Stimulated activated CD4-positive, alpha-beta T cell treated with anti-CD3 and anti-CD28 coated beads, Interleukin-12 subunit alpha, Interleukin-12 subunit beta, amount 100 ng/mL, for 48 hours (primary cell): ENCODE data around the gene DKK3.

Source experiments
- DNase-seq, 3 donors: peaks; one replicate each; pipeline ENCODE4 v3.0.0-alpha.2; 2020; ENCODE audit warnings: low read depth in 2 of 3, low spot score in 1 of 3

The DKK3 gene

GRCh38 chr11:11968511-11969280 is 39.7 kb downstream of the DKK3 start:
- no peak for DNase-seq

GRCh38 chr11:11967669-11968510 is 40.5 kb downstream of the DKK3 start:
- no peak for DNase-seq

- DNase-seq = peak; percentile 63 to 74 (median 66)
Measured at GRCh38 chr11:11966826-11967668, 41.4 kb downstream of the DKK3 start.

GRCh38 chr11:11966354-11966741 is 42.1 kb downstream of the DKK3 start:
- no peak for DNase-seq

GRCh38 chr11:11965656-11966353 is 42.6 kb downstream of the DKK3 start:
- no peak for DNase-seq

GRCh38 chr11:11965192-11965591 is 43.2 kb downstream of the DKK3 start:
- DNase-seq = no peak

- DNase-seq = no peak
Measured at GRCh38 chr11:11964774-11965150, 43.7 kb downstream of the DKK3 start.

- DNase-seq = no peak
Measured at GRCh38 chr11:11963842-11964773, 44.3 kb downstream of the DKK3 start.

GRCh38 chr11:11963067-11963466 is 45.4 kb downstream of the DKK3 start:
- no peak for DNase-seq

GRCh38 chr11:11961399-11962028 is 46.9 kb downstream of the DKK3 start:
- no peak for DNase-seq

GRCh38 chr11:11960687-11961086 is 47.7 kb downstream of the DKK3 start:
- DNase-seq = no peak

GRCh38 chr11:11959601-11960000 is 48.8 kb downstream of the DKK3 start:
- no peak for DNase-seq

- DNase-seq = no peak
Measured at GRCh38 chr11:11958403-11959231, 49.8 kb downstream of the DKK3 start.

- no peak for DNase-seq
Measured at GRCh38 chr11:11956006-11956405, 52.4 kb downstream of the DKK3 start.

- no peak for DNase-seq
Measured at GRCh38 chr11:11952036-11952435, 56.4 kb downstream of the DKK3 start.

- no peak for DNase-seq
Measured at GRCh38 chr11:11949482-11949881, 58.9 kb downstream of the DKK3 start.

GRCh38 chr11:11948242-11948947 is 60.0 kb downstream of the DKK3 start:
- no peak for DNase-seq

GRCh38 chr11:11947825-11948224 is 60.6 kb downstream of the DKK3 start:
- no peak for DNase-seq
